GM23338 (cell line): ENCODE measurements around the gene PRKD1.

Source experiments
- CREB1 ChIP-seq: fragments of 250-450 bp; sonication (Bioruptor Pico); IDR thresholded peaks from 2 replicates; pipeline ENCODE4 v1.5.0; 2020; ENCODE audit warnings: low read depth, mild to moderate bottlenecking, moderate library complexity
- CTCF ChIP-seq, 2 experiments: fragments of 200-600 bp in 1 of 2; sonication (generic) in 1 of 2; conservative IDR thresholded peaks; 2 replicates each; pipeline versions ENCODE4 v1.5.1 to v1.6.1; 2016 to 2017; ENCODE audit warnings: antibody characterized with exemption in 2 of 2, low read depth in 2 of 2, mild to moderate bottlenecking in 2 of 2, moderate library complexity in 1 of 2
- ETS1 ChIP-seq: IDR thresholded peaks from 2 replicates; pipeline ENCODE4 v1.6.1; 2016; ENCODE audit warnings: antibody characterized with exemption
- EZH2 ChIP-seq: fragments of 200-600 bp; sonication (generic); IDR thresholded peaks from one replicate; pipeline ENCODE4 v1.8.0; 2017; ENCODE audit warnings: antibody characterized with exemption, mild to moderate bottlenecking, low read depth; ENCODE audit not compliant: unreplicated experiment
- EZH2phosphoT487 ChIP-seq: fragments of 200-600 bp; sonication (generic); IDR thresholded peaks from one replicate; pipeline ENCODE4 v1.8.1; 2018; ENCODE audit warnings: antibody characterized with exemption; ENCODE audit not compliant: unreplicated experiment
- JUNB ChIP-seq: IDR thresholded peaks from one replicate; pipeline ENCODE4 v1.6.1; 2016; ENCODE audit warnings: antibody characterized with exemption; ENCODE audit not compliant: unreplicated experiment
- NANOG ChIP-seq: IDR thresholded peaks from 2 replicates; pipeline ENCODE4 v1.6.1; 2016; ENCODE audit warnings: antibody characterized with exemption, borderline replicate concordance
- POLR2AphosphoS5 ChIP-seq: IDR thresholded peaks from 2 replicates; pipeline ENCODE4 v1.6.1; 2016; ENCODE audit warnings: antibody characterized with exemption, low read depth
- ZNF114 ChIP-seq: fragments of 250-450 bp; sonication (Bioruptor Pico); IDR thresholded peaks from 2 replicates; pipeline ENCODE4 v1.5.0; 2020; ENCODE audit warnings: mild to moderate bottlenecking, moderate library complexity
- TF ChIP-seq, protein P1 (sequence below): IDR thresholded peaks from one replicate; pipeline ENCODE4 v1.6.1; 2018; ENCODE audit warnings: antibody characterized with exemption; ENCODE audit not compliant: unreplicated experiment

GRCh38 chr14:29800961-29801360, 126.7 kb downstream of the PRKD1 start:
- no peak for TF ChIP-seq ETS1
- TF ChIP-seq CTCF (conservative IDR thresholded peaks at IDR 0.05; ENCODE audit: low read depth in 2 of 2): peak in 1 of 2 experiments; percentile 40; a peak in 1 of 4 replicates
- TF ChIP-seq, protein P1, sequence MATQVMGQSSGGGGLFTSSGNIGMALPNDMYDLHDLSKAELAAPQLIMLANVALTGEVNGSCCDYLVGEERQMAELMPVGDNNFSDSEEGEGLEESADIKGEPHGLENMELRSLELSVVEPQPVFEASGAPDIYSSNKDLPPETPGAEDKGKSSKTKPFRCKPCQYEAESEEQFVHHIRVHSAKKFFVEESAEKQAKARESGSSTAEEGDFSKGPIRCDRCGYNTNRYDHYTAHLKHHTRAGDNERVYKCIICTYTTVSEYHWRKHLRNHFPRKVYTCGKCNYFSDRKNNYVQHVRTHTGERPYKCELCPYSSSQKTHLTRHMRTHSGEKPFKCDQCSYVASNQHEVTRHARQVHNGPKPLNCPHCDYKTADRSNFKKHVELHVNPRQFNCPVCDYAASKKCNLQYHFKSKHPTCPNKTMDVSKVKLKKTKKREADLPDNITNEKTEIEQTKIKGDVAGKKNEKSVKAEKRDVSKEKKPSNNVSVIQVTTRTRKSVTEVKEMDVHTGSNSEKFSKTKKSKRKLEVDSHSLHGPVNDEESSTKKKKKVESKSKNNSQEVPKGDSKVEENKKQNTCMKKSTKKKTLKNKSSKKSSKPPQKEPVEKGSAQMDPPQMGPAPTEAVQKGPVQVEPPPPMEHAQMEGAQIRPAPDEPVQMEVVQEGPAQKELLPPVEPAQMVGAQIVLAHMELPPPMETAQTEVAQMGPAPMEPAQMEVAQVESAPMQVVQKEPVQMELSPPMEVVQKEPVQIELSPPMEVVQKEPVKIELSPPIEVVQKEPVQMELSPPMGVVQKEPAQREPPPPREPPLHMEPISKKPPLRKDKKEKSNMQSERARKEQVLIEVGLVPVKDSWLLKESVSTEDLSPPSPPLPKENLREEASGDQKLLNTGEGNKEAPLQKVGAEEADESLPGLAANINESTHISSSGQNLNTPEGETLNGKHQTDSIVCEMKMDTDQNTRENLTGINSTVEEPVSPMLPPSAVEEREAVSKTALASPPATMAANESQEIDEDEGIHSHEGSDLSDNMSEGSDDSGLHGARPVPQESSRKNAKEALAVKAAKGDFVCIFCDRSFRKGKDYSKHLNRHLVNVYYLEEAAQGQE: no peak
- TF ChIP-seq JUNB: no peak
- TF ChIP-seq EZH2phosphoT487: no peak
- no peak for TF ChIP-seq NANOG
- TF ChIP-seq EZH2: no peak
- TF ChIP-seq POLR2AphosphoS5: no peak
- no peak for TF ChIP-seq ZNF114 (CRISPR knock-in tag)
- no peak for TF ChIP-seq CREB1 (CRISPR knock-in tag)
